HEK293 (cell line): Measurements from ENCODE around the gene LRP8.

ENCODE experiments used
- CTCF ChIA-PET: fragments of 350-600 bp; formaldehyde crosslinking; extraction: SDS; loops from one replicate; lab custom pipeline; 2021; ENCODE audit warnings: antibody characterized with exemption; lab: Yijun Ruan, JAX
- POLR2A ChIA-PET: fragments of 300-600 bp; formaldehyde crosslinking; extraction: SDS; loops from one replicate; lab custom pipeline; 2020; ENCODE audit warnings: antibody characterized with exemption, inconsistent platforms; lab: Yijun Ruan, JAX
- H3K27ac ChIP-seq: fragments of 200-500 bp; sonication (Bioruptor generic); 2 replicates; pipeline ENCODE4 v1.5.1; 2014; ENCODE audit warnings: low read depth, low read length, control low read depth, inconsistent platforms; ENCODE audit errors: extremely low read depth
- H3K36me3 ChIP-seq, 2 experiments: fragments of 200-500 bp in 1 of 2; sonication (Bioruptor generic) in 1 of 2; 1 replicate in 1 of 2; 2 replicates in 1 of 2; pipeline ENCODE4 v1.5.1; 2014 to 2017; ENCODE audit warnings: inconsistent platforms in 2 of 2, low read length in 2 of 2; ENCODE audit not compliant: control insufficient read depth in 2 of 2, insufficient read depth in 1 of 2
- H3K4me1 ChIP-seq: fragments of 200-500 bp; sonication (Bioruptor generic); 2 replicates; pipeline ENCODE4 v1.5.1; 2014; ENCODE audit warnings: mild to moderate bottlenecking, low read length, inconsistent platforms; ENCODE audit not compliant: control insufficient read depth, insufficient read depth
- H3K4me3 ChIP-seq: 2 replicates; pipeline ENCODE4 v1.5.1; 2011; ENCODE audit warnings: low read depth, mild to moderate bottlenecking, control low read depth, low read length, moderate library complexity
- H3K9me3 ChIP-seq: fragments of 200-500 bp; sonication (Bioruptor generic); 2 replicates; pipeline ENCODE4 v1.5.1; 2014; ENCODE audit warnings: low read depth, low read length, inconsistent platforms; ENCODE audit not compliant: control insufficient read depth, insufficient read depth
- GLIS2 ChIP-seq: fragments of 450-650 bp; formaldehyde crosslinking; IDR thresholded peaks from 2 replicates; pipeline ENCODE4 v1.5.1; 2016; ENCODE audit warnings: missing biosample characterization, missing genetic modification characterization
- MYNN ChIP-seq: fragments of 450-650 bp; formaldehyde crosslinking; IDR thresholded peaks from 2 replicates; pipeline ENCODE4 v1.5.1; 2016; ENCODE audit warnings: missing biosample characterization, missing genetic modification characterization, borderline replicate concordance
- PRDM2 ChIP-seq: fragments of 450-650 bp; formaldehyde crosslinking; IDR thresholded peaks from 2 replicates; pipeline ENCODE4 v1.5.1; 2016; ENCODE audit warnings: missing biosample characterization, missing genetic modification characterization, borderline replicate concordance
- SCRT1 ChIP-seq: fragments of 450-650 bp; formaldehyde crosslinking; IDR thresholded peaks from 2 replicates; pipeline ENCODE4 v1.5.1; 2016; ENCODE audit warnings: missing biosample characterization, missing genetic modification characterization, borderline replicate concordance
- SCRT2 ChIP-seq: fragments of 450-650 bp; formaldehyde crosslinking; IDR thresholded peaks from 2 replicates; pipeline ENCODE4 v1.5.1; 2016; ENCODE audit warnings: missing biosample characterization, missing genetic modification characterization
- SP2 ChIP-seq: fragments of 450-650 bp; formaldehyde crosslinking; IDR thresholded peaks from 2 replicates; pipeline ENCODE4 v1.5.1; 2016; ENCODE audit warnings: missing biosample characterization, missing genetic modification characterization
- YY1 ChIP-seq: fragments of 450-650 bp; formaldehyde crosslinking; IDR thresholded peaks from 2 replicates; pipeline ENCODE4 v1.5.1; 2018; ENCODE audit warnings: missing biosample characterization, missing genetic modification characterization
- YY2 ChIP-seq: fragments of 450-650 bp; formaldehyde crosslinking; IDR thresholded peaks from 2 replicates; pipeline ENCODE4 v1.5.1; 2016; ENCODE audit warnings: missing biosample characterization, missing genetic modification characterization
- ZEB2 ChIP-seq: fragments of 450-650 bp; formaldehyde crosslinking; IDR thresholded peaks from 2 replicates; pipeline ENCODE4 v1.5.1; 2016; ENCODE audit warnings: missing biosample characterization, missing genetic modification characterization
- ZNF221 ChIP-seq: fragments of 450-650 bp; formaldehyde crosslinking; IDR thresholded peaks from 2 replicates; pipeline ENCODE4 v1.5.1; 2017; ENCODE audit warnings: missing biosample characterization, missing genetic modification characterization, borderline replicate concordance
- ZNF239 ChIP-seq: fragments of 450-650 bp; formaldehyde crosslinking; IDR thresholded peaks from 2 replicates; pipeline ENCODE4 v1.5.1; 2016; ENCODE audit warnings: missing biosample characterization, missing genetic modification characterization
- ZNF292 ChIP-seq: fragments of 450-650 bp; formaldehyde crosslinking; IDR thresholded peaks from 2 replicates; pipeline ENCODE4 v1.5.1; 2016; ENCODE audit warnings: low read depth, missing biosample characterization, missing genetic modification characterization, borderline replicate concordance
- ZNF335 ChIP-seq: fragments of 450-650 bp; formaldehyde crosslinking; conservative IDR thresholded peaks from 2 replicates; pipeline ENCODE4 v1.5.1; 2016; ENCODE audit warnings: missing biosample characterization, missing genetic modification characterization
- ZNF501 ChIP-seq: fragments of 450-650 bp; formaldehyde crosslinking; IDR thresholded peaks from 2 replicates; pipeline ENCODE4 v1.5.1; 2016; ENCODE audit warnings: missing biosample characterization, missing genetic modification characterization
- ZNF549 ChIP-seq: fragments of 450-650 bp; IDR thresholded peaks from 2 replicates; pipeline ENCODE4 v1.5.1; 2018; ENCODE audit warnings: missing biosample characterization, missing genetic modification characterization, mild to moderate bottlenecking, inconsistent platforms, moderate library complexity
- ZNF600 ChIP-seq: fragments of 450-650 bp; formaldehyde crosslinking; IDR thresholded peaks from 2 replicates; pipeline ENCODE4 v1.5.1; 2016; ENCODE audit warnings: missing biosample characterization, missing genetic modification characterization
- ZNF654 ChIP-seq: fragments of 450-650 bp; formaldehyde crosslinking; IDR thresholded peaks from 2 replicates; pipeline ENCODE4 v1.5.1; 2016; ENCODE audit warnings: low read depth, missing biosample characterization, missing genetic modification characterization
- ZNF658 ChIP-seq: fragments of 450-650 bp; formaldehyde crosslinking; IDR thresholded peaks from 2 replicates; pipeline ENCODE4; 2016; ENCODE audit warnings: missing biosample characterization, missing genetic modification characterization
- ZNF677 ChIP-seq: fragments of 450-650 bp; IDR thresholded peaks from 2 replicates; pipeline ENCODE4 v1.5.0; 2018; ENCODE audit warnings: missing biosample characterization, mild to moderate bottlenecking, missing genetic modification characterization, moderate library complexity
- ZNF76 ChIP-seq: fragments of 450-650 bp; formaldehyde crosslinking; IDR thresholded peaks from 2 replicates; pipeline ENCODE4; 2016; ENCODE audit warnings: low read depth, missing biosample characterization, missing genetic modification characterization, borderline replicate concordance
- ZSCAN4 ChIP-seq: fragments of 450-650 bp; formaldehyde crosslinking; IDR thresholded peaks from 2 replicates; pipeline ENCODE4 v1.5.1; 2017; ENCODE audit warnings: missing biosample characterization, missing genetic modification characterization
- TF ChIP-seq, protein P1 (sequence below): fragments of 450-650 bp; formaldehyde crosslinking; IDR thresholded peaks from 2 replicates; pipeline ENCODE4 v1.5.1; 2016; ENCODE audit warnings: missing biosample characterization, missing genetic modification characterization
- TF ChIP-seq, protein P2 (sequence below): fragments of 450-650 bp; formaldehyde crosslinking; IDR thresholded peaks from 2 replicates; pipeline ENCODE4 v1.5.1; 2016; ENCODE audit warnings: missing biosample characterization, missing genetic modification characterization

The LRP8 gene

DNA sequence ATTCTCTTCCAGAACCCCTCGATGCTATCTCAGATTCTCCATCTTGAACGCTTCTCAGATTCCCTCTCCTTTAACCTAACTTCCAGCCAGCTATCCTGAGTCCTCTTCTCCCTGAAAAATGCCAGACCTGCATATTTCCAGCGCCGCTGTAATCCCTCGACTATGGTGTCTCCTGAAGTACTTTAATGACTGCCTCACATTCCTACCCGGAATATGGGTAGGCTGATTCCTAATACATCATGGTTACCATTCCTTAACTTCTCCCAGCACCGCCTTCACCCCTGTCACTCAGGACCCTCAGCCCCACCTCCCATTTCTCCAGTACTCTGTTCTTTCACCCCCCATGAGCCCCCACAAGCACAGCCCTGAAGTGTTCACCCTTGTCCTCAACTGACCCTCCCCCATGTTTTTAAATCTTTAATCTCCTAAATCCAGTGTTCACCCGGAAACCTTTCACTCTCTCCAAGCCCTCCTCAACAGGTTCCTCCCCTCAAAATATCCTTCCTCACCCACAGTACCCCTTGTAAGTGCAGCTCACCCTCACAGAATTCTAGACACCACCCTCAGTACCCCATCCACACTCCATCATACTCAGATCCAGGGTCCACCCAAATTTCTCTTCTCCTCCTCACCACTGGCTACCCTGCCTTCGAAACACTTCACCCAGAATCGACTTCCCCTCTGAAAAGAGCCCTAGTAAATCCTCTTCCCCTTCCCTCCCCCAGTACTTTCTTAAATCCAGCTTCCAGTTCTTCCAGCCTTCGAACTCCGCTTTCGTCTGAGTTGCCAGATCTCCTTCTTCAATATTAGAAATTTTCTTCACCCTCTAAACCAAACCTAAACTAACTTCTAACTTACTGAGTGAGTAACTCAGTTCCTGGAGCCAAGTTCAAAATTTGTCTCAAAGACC lies 130.3 kb downstream of the LRP8 start:
- peaks cover 4% of the 10 kb centered on the region; the same call in 1 of the 2 replicates for H3K4me1 ChIP-seq
- CTCF ChIA-PET = interaction anchor here (0.7 to 1.7 kb wide), 2 partner anchors 12 to 127 kb away, joined by 4 to 5 read pairs; no protein-coding TSS in a partner anchor
- peaks cover 0 to 28% of the 10 kb centered on the region in 2 experiments; a peak in 1 of 3 replicates for H3K36me3 ChIP-seq
- POLR2A ChIA-PET = no interaction called here
- TF ChIP-seq ZSCAN4 (tag by site-specific recombination) (no peak), ZNF658 (tag by site-specific recombination) (no peak), MYNN (tag by site-specific recombination) (no peak), SP2 (tag by site-specific recombination) (peak; percentile 43), YY2 (tag by site-specific recombination) (no peak), ZNF335 (tag by site-specific recombination) (peak; percentile 46), ZNF600 (tag by site-specific recombination) (peak; percentile 29; the same call in 1 of the 2 replicates), ZEB2 (tag by site-specific recombination) (no peak), YY1 (0 out of 2 replicates have a peak, but pooled peaks have one; percentile 18), ZNF501 (tag by site-specific recombination) (no peak), ZNF654 (no peak), ZNF292 (tag by site-specific recombination) (no peak), ZNF239 (no peak), SCRT1 (peak; percentile 76), ZNF221 (no peak), ZNF76 (tag by site-specific recombination) (0 out of 2 replicates have a peak, but pooled peaks have one; percentile 36), ZNF677 (no peak), GLIS2 (tag by site-specific recombination) (peak; percentile 62), PRDM2 (tag by site-specific recombination) (no peak), ZNF549 (tag by site-specific recombination) (no peak), SCRT2 (peak; percentile 96)
- TF ChIP-seq, protein P1, sequence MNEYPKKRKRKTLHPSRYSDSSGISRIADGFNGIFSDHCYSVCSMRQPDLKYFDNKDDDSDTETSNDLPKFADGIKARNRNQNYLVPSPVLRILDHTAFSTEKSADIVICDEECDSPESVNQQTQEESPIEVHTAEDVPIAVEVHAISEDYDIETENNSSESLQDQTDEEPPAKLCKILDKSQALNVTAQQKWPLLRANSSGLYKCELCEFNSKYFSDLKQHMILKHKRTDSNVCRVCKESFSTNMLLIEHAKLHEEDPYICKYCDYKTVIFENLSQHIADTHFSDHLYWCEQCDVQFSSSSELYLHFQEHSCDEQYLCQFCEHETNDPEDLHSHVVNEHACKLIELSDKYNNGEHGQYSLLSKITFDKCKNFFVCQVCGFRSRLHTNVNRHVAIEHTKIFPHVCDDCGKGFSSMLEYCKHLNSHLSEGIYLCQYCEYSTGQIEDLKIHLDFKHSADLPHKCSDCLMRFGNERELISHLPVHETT = 0 out of 2 replicates have a peak, but pooled peaks have one; percentile 31
- TF ChIP-seq, protein P2, sequence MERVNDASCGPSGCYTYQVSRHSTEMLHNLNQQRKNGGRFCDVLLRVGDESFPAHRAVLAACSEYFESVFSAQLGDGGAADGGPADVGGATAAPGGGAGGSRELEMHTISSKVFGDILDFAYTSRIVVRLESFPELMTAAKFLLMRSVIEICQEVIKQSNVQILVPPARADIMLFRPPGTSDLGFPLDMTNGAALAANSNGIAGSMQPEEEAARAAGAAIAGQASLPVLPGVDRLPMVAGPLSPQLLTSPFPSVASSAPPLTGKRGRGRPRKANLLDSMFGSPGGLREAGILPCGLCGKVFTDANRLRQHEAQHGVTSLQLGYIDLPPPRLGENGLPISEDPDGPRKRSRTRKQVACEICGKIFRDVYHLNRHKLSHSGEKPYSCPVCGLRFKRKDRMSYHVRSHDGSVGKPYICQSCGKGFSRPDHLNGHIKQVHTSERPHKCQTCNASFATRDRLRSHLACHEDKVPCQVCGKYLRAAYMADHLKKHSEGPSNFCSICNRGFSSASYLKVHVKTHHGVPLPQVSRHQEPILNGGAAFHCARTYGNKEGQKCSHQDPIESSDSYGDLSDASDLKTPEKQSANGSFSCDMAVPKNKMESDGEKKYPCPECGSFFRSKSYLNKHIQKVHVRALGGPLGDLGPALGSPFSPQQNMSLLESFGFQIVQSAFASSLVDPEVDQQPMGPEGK (tag by site-specific recombination) = peak; percentile 54
- no peaks in the 10 kb centered on the region for H3K9me3 ChIP-seq
- peak overlapping the region; percentile 83 for H3K4me3 ChIP-seq
- H3K27ac ChIP-seq = peak overlapping the region; percentile 74; the same call in 1 of the 2 replicates
